GM19099 (cell line): ENCODE measurements around the gene ZNF692.

Source experiments
- POLR2A ChIP-seq: IDR thresholded peaks from 3 replicates; pipeline ENCODE4 v1.6.1; 2011; ENCODE audit warnings: low read depth; ENCODE audit not compliant: insufficient read length; ENCODE audit errors: extremely low read depth

The ZNF692 gene

DNA sequence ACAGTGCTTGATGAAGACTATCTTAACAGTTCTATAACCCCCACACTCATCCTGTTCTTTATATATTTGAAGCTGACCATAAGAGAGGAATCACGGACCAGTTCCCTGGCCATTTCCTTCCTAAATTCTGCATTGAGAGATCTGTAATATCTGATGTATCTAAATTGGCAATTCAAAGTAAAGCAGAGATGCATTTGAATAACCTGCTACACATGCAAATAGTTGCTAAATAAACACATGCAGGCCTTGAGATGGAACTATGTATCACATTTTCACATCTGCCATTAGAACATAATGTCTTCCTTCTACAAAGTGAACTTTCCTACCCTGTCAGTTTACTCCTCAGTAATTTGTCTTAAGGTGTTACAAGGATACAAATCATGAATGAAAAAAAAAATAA, 26.8 kb upstream of the ZNF692 start:
- no peak for TF ChIP-seq POLR2A

- TF ChIP-seq POLR2A: no peak
Observed at GRCh38 chr1:248884632-248885295, 25.9 kb upstream of the ZNF692 start.

DNA sequence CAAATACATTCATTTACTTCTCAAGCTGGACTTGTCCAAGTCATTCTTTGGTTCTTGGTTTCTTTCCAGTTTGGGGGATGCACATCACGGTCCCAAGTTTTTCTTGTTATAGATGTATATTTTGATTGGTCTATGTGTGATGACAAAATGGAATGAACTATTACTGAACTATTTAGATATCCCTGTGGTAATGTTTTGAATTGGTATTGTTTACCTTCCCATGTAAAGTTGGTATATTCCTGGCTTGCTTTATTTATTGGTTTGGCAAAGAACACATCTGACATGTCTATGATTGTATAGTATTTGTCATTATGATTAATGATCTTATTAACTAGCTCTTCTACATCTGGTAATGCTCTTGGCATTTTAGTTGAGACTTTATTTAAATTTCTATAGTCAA, 22.4 kb upstream of the ZNF692 start:
- TF ChIP-seq POLR2A: no peak

GRCh38 chr1:248873993-248874533, 15.2 kb upstream of the ZNF692 start:
- TF ChIP-seq POLR2A: no peak

DNA sequence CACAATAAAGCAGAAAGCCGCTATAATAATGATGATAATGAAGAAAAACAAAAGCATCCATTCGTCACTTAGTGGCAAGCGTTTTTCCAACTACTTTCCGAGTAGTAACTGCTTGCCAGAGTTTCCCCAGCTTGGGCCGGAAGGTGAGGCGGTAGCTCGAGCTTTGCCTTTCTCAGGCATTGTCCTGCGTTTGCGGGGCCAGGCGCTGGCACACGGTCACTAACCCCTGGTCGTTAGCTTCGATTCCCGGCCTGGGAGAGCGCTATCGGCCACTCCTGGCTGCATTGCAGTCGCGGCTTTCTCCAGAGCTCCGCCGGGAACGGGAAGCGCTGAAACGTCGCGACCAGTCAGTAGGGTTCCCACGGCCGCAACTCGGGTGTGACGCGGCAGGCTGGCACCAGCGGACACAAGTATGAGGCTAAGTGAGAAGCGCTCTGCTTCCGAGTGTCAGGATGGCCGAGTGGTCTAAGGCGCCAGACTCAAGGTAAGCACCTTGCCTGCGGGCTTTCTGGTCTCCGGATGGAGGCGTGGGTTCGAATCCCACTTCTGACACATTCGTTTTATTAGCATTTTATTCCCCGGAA, 14.6 kb upstream of the ZNF692 start:
- TF ChIP-seq POLR2A: peak; percentile 49

- peak; percentile 35 for TF ChIP-seq POLR2A
Observed at GRCh38 chr1:248872752-248873408, 14.0 kb upstream of the ZNF692 start.

DNA sequence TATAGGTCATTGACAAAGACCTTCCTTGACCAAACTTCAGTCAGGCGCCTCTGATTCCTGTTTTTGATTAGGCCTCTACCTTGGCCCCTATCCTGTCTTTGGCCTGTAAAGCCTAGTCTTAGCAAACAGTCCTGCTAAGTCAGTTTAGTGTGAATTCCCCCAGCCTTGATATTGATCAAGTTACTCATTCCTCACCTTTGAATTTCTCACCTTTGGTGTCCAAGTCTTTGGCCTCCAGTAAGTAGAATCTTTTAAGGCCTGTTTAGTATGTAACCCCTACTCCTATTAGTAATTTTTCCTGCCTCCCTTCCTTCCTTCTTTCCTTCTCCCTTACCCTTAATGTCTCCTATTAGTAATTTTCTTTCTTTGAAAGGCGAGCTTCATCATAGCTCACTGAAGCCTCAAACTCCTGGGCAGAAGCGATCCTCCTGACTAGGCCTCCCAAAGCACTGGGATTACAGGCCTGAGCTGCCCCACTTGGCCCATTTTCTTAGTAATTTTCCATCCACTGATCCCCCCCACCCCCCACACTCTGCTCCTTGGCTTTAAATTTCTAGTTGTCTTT, 13.0 kb upstream of the ZNF692 start:
- no peak for TF ChIP-seq POLR2A

- peak; percentile 83 for TF ChIP-seq POLR2A
Observed at GRCh38 chr1:248862998-248863881, 4.4 kb upstream of the ZNF692 start.

DNA sequence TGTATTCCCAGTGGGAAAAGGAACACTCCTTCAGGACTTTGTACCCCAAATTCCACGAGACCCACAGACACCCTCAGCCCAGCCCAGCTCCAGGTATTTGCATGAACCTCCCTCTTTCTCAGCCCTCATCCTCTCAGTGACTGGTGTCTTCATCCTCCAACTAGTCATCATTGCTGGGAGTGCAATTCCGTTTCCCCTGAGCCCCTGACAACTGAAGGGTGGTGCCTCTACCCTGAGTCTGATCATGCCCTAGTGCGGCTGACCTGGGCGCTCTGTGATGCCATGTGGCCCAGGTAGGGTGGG, 3.8 kb upstream of the ZNF692 start:
- TF ChIP-seq POLR2A: no peak

GRCh38 chr1:248861616-248862015, 2.7 kb upstream of the ZNF692 start:
- no peak for TF ChIP-seq POLR2A

GRCh38 chr1:248860007-248860406, 1.1 kb upstream of the ZNF692 start:
- no peak for TF ChIP-seq POLR2A

- TF ChIP-seq POLR2A: no peak
Observed at GRCh38 chr1:248858096-248858890, 592 bp downstream of the ZNF692 start.

DNA sequence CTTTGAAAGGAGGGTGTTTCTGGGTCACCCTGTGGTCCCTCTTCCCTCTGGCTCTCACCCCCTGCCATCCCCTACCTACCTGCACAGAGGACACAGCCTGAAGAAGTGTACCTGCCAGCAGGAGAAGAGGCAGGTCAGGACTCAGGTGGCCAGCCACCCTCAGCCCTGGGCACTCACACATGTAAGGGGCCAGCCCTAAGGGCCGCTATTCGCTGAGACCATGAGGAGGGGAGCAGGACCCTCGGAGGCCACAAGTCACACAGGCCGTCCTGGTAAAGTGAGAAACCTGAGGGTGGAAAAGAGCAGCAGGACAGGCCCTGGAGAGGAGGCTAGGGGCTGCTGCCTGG, 1.2 kb downstream of the ZNF692 start:
- TF ChIP-seq POLR2A: no peak

DNA sequence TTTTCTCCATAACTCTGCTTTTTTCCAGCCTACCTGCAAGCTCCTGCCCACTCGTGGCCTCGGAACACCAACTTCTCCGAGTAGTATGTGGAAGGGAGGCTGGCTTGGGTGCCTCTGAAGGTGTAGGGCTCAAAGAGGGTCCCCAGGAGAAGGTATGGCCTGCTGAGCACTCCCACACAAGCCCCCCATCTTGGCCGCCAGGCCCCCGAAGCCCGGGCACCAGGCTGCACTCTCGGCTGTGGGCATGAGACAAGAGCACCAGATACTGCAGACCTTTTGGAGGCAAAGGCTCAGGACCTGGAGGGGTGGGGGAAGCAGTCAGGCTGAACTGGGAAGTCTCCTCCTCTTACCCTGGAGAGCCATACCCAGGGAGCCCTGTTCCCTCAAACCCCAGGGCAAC, 1.7 kb downstream of the ZNF692 start:
- TF ChIP-seq POLR2A: no peak

- no peak for TF ChIP-seq POLR2A
Observed at GRCh38 chr1:248856176-248856575, 2.7 kb downstream of the ZNF692 start.

GRCh38 chr1:248855580-248855979, 3.3 kb downstream of the ZNF692 start:
- no peak for TF ChIP-seq POLR2A
